GM23338 (cell line): ENCODE measurements around the gene RAD51B. TPM values are rescaled to one million over a fixed set of nuclear protein-coding genes. Genes with fewer than 3 reads are reported as not detected.
A peak's percentile ranks its signal among the peaks of the same experiment; 100 is the strongest.

Experiments
- ATAC-seq: fragments of 200-7000 bp; cut with Tn5 transposase; 3 replicates; pipeline ENCODE4 v1.9.1; 2020
- DNase-seq: peaks from one replicate; pipeline ENCODE4 v3.0.0-alpha.2; 2015; ENCODE audit warnings: low spot score
- H2AFZ ChIP-seq: fragments of 200-600 bp; sonication (generic); 2 replicates; pipeline ENCODE4 v1.8.0; 2016; ENCODE audit warnings: antibody characterized with exemption, mild to moderate bottlenecking, moderate library complexity
- H3F3A ChIP-seq: fragments of 200-600 bp; sonication (generic); replicated peaks from 2 replicates; pipeline ENCODE4 v1.8.0; 2017; ENCODE audit warnings: antibody characterized with exemption, mixed run types, low read depth
- H3K27ac ChIP-seq: fragments of 200-600 bp; sonication (generic); 2 replicates; pipeline ENCODE4 v1.6.1; 2016; ENCODE audit warnings: low read depth
- H3K27me3 ChIP-seq: fragments of 200-600 bp; sonication (generic); 2 replicates; pipeline ENCODE4 v1.8.0; 2016; ENCODE audit warnings: mild to moderate bottlenecking, mixed run types, moderate library complexity; ENCODE audit not compliant: insufficient read depth
- H3K36me3 ChIP-seq: fragments of 200-600 bp; sonication (generic); 2 replicates; pipeline ENCODE4 v1.8.0; 2016; ENCODE audit warnings: mild to moderate bottlenecking; ENCODE audit not compliant: insufficient read depth
- H3K4me1 ChIP-seq: fragments of 200-600 bp; sonication (generic); 2 replicates; pipeline ENCODE4 v1.8.0; 2016; ENCODE audit warnings: mild to moderate bottlenecking, moderate library complexity; ENCODE audit not compliant: insufficient read depth
- H3K4me2 ChIP-seq: fragments of 200-600 bp; sonication (generic); 2 replicates; pipeline ENCODE4 v1.7.1; 2017; ENCODE audit warnings: mixed run types
- H3K4me3 ChIP-seq: fragments of 200-600 bp; sonication (generic); 2 replicates; pipeline ENCODE4 v1.6.1; 2016; ENCODE audit warnings: mixed run types
- H3K79me2 ChIP-seq: fragments of 200-600 bp; sonication (generic); replicated peaks from 2 replicates; pipeline ENCODE4 v1.8.0; 2017; ENCODE audit warnings: mild to moderate bottlenecking; ENCODE audit not compliant: insufficient read depth
- H3K9me2 ChIP-seq: fragments of 200-600 bp; sonication (generic); 2 replicates; pipeline ENCODE4 v1.8.0; 2017; ENCODE audit not compliant: insufficient read depth
- H4K20me1 ChIP-seq: fragments of 200-600 bp; sonication (generic); replicated peaks from 2 replicates; pipeline ENCODE4 v1.8.0; 2017; ENCODE audit warnings: mild to moderate bottlenecking; ENCODE audit not compliant: insufficient read depth
- H3K27ac Mint-ChIP-seq: 2 replicates; pipeline ENCODE4 v1.8.0; 2020; ENCODE audit warnings: inconsistent platforms, mild to moderate bottlenecking, moderate library complexity, mixed read lengths
- H3K27me3 Mint-ChIP-seq: 3 replicates; pipeline ENCODE4 v1.8.0; 2022; ENCODE audit warnings: low read depth, mild to moderate bottlenecking, moderate library complexity, mixed read lengths, inconsistent platforms; ENCODE audit not compliant: insufficient read depth, poor library complexity
- H3K36me3 Mint-ChIP-seq: 3 replicates; pipeline ENCODE4 v1.8.0; 2021; ENCODE audit warnings: low read depth, mild to moderate bottlenecking, inconsistent platforms, moderate library complexity, mixed read lengths
- H3K4me1 Mint-ChIP-seq: 3 replicates; pipeline ENCODE4 v1.8.0; 2020; ENCODE audit warnings: mild to moderate bottlenecking, inconsistent platforms, mixed read lengths
- H3K4me3 Mint-ChIP-seq: 3 replicates; pipeline ENCODE4 v1.8.0; 2021; ENCODE audit warnings: moderate library complexity, mild to moderate bottlenecking, inconsistent platforms, mixed read lengths
- H3K9me3 Mint-ChIP-seq: 3 replicates; pipeline ENCODE4 v1.8.0; 2020; ENCODE audit warnings: moderate library complexity, mild to moderate bottlenecking, inconsistent platforms, mixed read lengths
- CREB1 ChIP-seq: fragments of 250-450 bp; sonication (Bioruptor Pico); IDR thresholded peaks from 2 replicates; pipeline ENCODE4 v1.5.0; 2020; ENCODE audit warnings: low read depth, mild to moderate bottlenecking, moderate library complexity
- CTCF ChIP-seq, 2 experiments: fragments of 200-600 bp in 1 of 2; sonication (generic) in 1 of 2; conservative IDR thresholded peaks; 2 replicates each; pipeline versions ENCODE4 v1.5.1 to v1.6.1; 2016 to 2017; ENCODE audit warnings: antibody characterized with exemption in 2 of 2, low read depth in 2 of 2, mild to moderate bottlenecking in 2 of 2, moderate library complexity in 1 of 2
- EZH2 ChIP-seq: fragments of 200-600 bp; sonication (generic); IDR thresholded peaks from one replicate; pipeline ENCODE4 v1.8.0; 2017; ENCODE audit warnings: antibody characterized with exemption, mild to moderate bottlenecking, low read depth; ENCODE audit not compliant: unreplicated experiment
- NANOG ChIP-seq: IDR thresholded peaks from 2 replicates; pipeline ENCODE4 v1.6.1; 2016; ENCODE audit warnings: antibody characterized with exemption, borderline replicate concordance
- STAT1 ChIP-seq: IDR thresholded peaks from one replicate; pipeline ENCODE4 v1.6.1; 2016; ENCODE audit warnings: antibody characterized with exemption; ENCODE audit not compliant: unreplicated experiment
- ZNF331 ChIP-seq: fragments of 250-450 bp; sonication (Bioruptor Pico); IDR thresholded peaks from 2 replicates; pipeline ENCODE4 v1.5.0; 2020; ENCODE audit warnings: low read depth, mild to moderate bottlenecking, moderate library complexity
- polyA plus RNA-seq: library from polyadenylated mRNA; unstranded; fragments of >200 nt; fragmentation: Nextera tagmentation; extraction: Ambion mirVana; gene quantifications from 2 replicates; pipeline ENCODE4 v1.2.1, GENCODE V29; 2016
- total RNA-seq: library from RNA; depleted of rRNA; stranded (reverse); fragments of >200 nt; shearing (Covaris generic); gene quantifications from 2 replicates; pipeline ENCODE4 v1.2.3, GENCODE V29; 2014
- TF ChIP-seq, protein P1 (sequence below): IDR thresholded peaks from one replicate; pipeline ENCODE4 v1.6.1; 2018; ENCODE audit warnings: antibody characterized with exemption; ENCODE audit not compliant: unreplicated experiment

The RAD51B gene
- total and polyA plus RNA-seq, 2 experiments from 2014 or later = 15.7 to 29.1 TPM

GRCh38 chr14:67820428-67820971 is 921 bp downstream of the RAD51B start (continued):
- no peak for TF ChIP-seq CTCF (conservative IDR thresholded peaks at IDR 0.05; ENCODE audit: low read depth in 2 of 2)

- TF ChIP-seq STAT1 = no peak
- no peak for TF ChIP-seq NANOG
- TF ChIP-seq, protein P1, sequence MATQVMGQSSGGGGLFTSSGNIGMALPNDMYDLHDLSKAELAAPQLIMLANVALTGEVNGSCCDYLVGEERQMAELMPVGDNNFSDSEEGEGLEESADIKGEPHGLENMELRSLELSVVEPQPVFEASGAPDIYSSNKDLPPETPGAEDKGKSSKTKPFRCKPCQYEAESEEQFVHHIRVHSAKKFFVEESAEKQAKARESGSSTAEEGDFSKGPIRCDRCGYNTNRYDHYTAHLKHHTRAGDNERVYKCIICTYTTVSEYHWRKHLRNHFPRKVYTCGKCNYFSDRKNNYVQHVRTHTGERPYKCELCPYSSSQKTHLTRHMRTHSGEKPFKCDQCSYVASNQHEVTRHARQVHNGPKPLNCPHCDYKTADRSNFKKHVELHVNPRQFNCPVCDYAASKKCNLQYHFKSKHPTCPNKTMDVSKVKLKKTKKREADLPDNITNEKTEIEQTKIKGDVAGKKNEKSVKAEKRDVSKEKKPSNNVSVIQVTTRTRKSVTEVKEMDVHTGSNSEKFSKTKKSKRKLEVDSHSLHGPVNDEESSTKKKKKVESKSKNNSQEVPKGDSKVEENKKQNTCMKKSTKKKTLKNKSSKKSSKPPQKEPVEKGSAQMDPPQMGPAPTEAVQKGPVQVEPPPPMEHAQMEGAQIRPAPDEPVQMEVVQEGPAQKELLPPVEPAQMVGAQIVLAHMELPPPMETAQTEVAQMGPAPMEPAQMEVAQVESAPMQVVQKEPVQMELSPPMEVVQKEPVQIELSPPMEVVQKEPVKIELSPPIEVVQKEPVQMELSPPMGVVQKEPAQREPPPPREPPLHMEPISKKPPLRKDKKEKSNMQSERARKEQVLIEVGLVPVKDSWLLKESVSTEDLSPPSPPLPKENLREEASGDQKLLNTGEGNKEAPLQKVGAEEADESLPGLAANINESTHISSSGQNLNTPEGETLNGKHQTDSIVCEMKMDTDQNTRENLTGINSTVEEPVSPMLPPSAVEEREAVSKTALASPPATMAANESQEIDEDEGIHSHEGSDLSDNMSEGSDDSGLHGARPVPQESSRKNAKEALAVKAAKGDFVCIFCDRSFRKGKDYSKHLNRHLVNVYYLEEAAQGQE = no peak
- TF ChIP-seq ZNF331 = no peak
- no peak for TF ChIP-seq EZH2
- peak overlapping the region; percentile 53 for H3K4me3 ChIP-seq
Observed at GRCh38 chr14:67821121-67821520, 1.5 kb downstream of the RAD51B start.

GRCh38 chr14:67831113-67831512 is 11.5 kb downstream of the RAD51B start:
- TF ChIP-seq CREB1 (CRISPR knock-in tag) = no peak
- Histone ChIP-seq H3K4me1 (no peaks in the 10 kb centered on the region), H3K9me2 (no peaks in the 10 kb centered on the region), H3F3A (no peaks in the 10 kb centered on the region), H3K4me2 (no peak overlapping the region), H3K36me3 (no peaks in the 10 kb centered on the region), H3K27ac (no peak overlapping the region), H3K27me3 (no peaks in the 10 kb centered on the region), H3K4me3 (no peak overlapping the region), H4K20me1 (no peaks in the 10 kb centered on the region), H3K79me2 (no peaks in the 10 kb centered on the region), H2AFZ (no peak overlapping the region)
- DNase-seq = no peak
- Mint-ChIP-seq H3K27ac (no peak overlapping the region), H3K27me3 (no peaks in the 10 kb centered on the region), H3K4me3 (no peak overlapping the region), H3K36me3 (peaks cover 27% of the 10 kb centered on the region), H3K4me1 (no peaks in the 10 kb centered on the region), H3K9me3 (no peaks in the 10 kb centered on the region)
- no peak for ATAC-seq

More at GRCh38 chr14:67821121-67821520, 1.5 kb downstream of the RAD51B start:
- DNase-seq (no peak), ATAC-seq (no peak)
- Histone ChIP-seq H3K4me2 (peak overlapping the region; percentile 85), H3K36me3 (no peaks in the 10 kb centered on the region), H4K20me1 (no peaks in the 10 kb centered on the region), H3F3A (no peaks in the 10 kb centered on the region), H3K27me3 (no peaks in the 10 kb centered on the region), H3K79me2 (no peaks in the 10 kb centered on the region; the same call in 1 of the 2 replicates), H3K9me2 (no peaks in the 10 kb centered on the region), H3K27ac (peak overlapping the region; percentile 26; the same call in 1 of the 2 replicates), H2AFZ (no peak overlapping the region; the same call in 1 of the 2 replicates), H3K4me1 (peaks cover 13% of the 10 kb centered on the region)
- Mint-ChIP-seq H3K36me3 (peaks cover 3% of the 10 kb centered on the region; the same call in 2 of the 3 replicates), H3K9me3 (no peaks in the 10 kb centered on the region), H3K27me3 (peaks cover 17% of the 10 kb centered on the region), H3K27ac (no peak overlapping the region), H3K4me1 (peaks cover 19% of the 10 kb centered on the region), H3K4me3 (peak overlapping the region; percentile 99)
